ENCODE results near the gene CACNA1C.

The CACNA1C gene

GRCh38 chr12:2520722-2521246 is 468.0 kb downstream of the CACNA1C start:
- no peak for DNase-seq (ENCODE audit: low read depth in 2 of 2)

DNA sequence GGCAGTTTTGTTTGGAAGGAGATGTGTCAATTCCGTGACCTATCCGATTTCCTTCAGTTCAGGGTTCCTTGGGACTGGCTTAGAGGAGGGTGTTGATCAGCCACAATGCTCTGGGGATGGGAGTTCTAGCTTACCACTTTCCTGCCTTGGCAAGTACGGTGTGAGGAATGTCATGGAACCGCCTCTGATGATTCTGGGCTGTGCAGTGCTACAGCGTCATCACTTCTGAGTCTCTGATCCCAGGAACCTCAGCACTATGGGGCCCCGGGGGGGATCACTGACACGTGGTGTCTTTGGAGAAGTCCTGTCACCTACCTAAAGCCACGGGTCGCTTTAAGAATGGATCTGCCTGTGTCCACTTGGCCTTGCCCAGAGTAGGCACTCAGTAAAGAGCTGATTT is 470.5 kb downstream of the CACNA1C start:
- DNase-seq (ENCODE audit: low read depth in 2 of 2), result no peak

DNA sequence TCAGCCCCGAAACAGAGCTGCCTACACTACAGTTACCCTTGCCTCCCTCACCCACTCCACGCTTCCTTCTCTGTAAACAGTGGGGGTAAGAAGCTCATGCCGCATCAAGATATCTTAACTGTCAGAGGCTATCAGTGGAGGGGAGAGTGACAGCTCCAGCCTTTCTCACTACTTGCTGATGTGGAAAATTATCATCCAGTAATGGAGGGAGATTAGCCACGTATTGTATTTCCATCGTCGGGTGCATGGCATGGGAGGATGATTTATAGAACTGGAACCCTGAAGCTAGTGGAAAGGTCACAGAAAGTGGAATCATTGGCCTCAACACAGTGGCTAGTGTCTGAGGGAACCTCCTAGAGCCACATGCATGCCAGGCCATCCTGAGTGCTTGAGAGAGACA is 471.1 kb downstream of the CACNA1C start:
- DNase-seq (ENCODE audit: low read depth in 2 of 2), result no peak

GRCh38 chr12:2526371-2526770 is 473.6 kb downstream of the CACNA1C start:
- no peak for DNase-seq (ENCODE audit: low read depth in 2 of 2)

DNA sequence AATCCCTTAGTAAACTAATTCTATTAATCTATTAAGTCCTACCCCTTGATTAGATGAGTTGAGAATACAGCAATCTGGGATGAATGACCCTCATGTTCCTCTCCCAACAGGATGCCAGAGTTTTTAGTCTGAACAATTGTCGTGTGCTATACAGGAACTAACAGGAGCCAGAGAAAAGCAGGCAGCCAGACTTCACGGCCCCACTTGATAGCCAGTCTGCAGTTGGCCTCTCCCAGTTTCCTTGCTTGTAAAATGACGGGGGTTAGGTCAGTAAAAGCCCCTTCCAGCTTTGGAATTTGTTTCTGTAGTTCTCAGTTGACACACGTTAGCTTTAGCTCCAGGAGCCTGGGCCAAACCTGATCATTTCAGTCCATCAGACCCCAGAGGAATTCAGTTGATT is 475.2 kb downstream of the CACNA1C start:
- no peak for DNase-seq (ENCODE audit: low read depth in 2 of 2)

DNA sequence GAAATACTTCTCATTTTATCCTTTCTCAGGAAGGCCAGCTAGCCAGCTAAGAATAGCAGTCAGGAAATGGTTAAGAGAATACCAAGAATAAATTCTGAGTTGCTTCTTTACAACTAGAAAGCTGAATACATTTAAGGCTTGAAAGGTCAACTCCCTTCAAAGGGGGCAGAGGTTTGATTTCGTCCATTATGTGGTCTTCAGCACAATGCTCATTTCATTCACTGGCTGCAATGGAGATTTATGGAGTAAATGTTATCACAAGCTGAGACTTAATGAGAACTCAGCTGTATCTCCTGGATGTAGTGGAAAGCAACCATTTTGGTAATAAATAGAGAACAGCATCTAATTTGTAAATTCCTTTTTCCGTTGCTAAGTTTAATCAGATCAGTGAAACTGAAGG is 477.0 kb downstream of the CACNA1C start:
- DNase-seq (ENCODE audit: low read depth in 2 of 2), result no peak

DNA sequence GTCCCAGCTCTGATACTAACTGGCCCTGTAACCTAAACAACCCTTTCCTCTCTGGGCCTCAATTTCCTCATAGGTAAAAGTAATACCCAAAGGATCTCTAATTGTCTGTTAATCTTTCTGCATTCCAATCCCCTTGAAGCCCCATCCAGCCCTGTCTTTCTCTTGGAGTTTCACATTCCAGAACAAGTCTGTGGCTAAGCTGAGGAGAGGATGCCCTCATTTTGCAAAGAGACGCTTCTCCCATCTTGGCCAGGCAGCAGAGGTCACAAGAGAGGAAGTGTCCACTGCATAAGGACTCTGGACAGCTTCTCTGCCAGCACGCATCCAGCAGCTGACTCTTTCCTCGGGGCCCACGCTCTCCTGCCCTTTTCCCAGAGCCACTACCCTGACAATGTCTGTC is 478.6 kb downstream of the CACNA1C start:
- DNase-seq (ENCODE audit: low read depth in 2 of 2), result no peak

DNA sequence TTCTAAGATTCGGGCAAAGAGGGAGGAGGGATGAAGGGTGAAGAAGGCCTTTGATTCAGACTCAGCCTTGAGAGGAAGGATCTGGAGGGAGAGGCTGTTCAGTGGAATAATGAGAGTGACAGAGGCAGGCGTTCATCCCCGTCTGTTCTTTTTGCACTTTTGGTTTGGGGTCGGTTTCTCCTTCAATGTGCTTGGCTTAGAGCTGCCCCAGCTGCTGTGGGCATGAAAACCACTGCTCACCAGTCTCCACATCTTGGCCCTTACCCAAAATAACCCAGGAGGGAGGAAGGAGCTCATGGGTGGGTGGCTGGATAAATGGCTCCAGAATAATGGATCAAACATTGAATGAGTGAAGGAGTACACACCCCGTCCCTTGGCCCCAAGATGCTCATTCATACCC is 480.2 kb downstream of the CACNA1C start:
- DNase-seq (ENCODE audit: low read depth in 2 of 2), result no peak

DNA sequence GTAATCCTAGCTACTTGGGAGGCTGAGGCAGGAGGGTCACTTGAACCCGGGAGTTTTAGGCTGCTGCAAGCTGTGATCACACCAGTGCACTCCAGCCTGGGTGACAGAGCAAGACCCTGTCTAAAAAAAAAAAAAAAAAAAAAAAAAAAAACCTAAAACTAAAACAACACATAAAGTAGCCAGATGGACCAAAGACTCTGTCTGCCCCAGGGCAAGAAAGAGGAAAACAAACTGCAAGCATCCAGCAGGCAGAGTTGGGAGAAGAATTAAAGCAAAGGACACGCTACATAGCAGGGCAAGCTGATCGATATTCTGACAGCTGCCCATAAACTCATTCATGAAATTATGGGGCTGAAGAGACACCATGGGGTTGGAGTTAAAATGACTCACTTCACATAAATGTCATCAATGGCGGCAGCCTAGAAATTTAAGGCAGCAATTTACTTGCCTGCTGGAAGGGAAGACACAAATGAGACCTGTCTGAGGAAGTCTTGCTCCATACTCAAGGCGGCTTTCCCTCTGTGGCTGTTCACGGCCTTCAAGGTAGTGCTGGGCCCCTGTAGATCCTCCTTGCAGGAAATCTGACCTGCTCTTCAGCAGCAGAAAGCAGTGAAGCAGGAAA is 482.9 kb downstream of the CACNA1C start:
- DNase-seq (ENCODE audit: low read depth in 2 of 2), result no peak

- DNase-seq (ENCODE audit: low read depth in 2 of 2), result no peak
Measured at GRCh38 chr12:2536724-2537123, 483.9 kb downstream of the CACNA1C start.

- no peak for DNase-seq (ENCODE audit: low read depth in 2 of 2)
Measured at GRCh38 chr12:2537868-2538541, 485.2 kb downstream of the CACNA1C start.

DNA sequence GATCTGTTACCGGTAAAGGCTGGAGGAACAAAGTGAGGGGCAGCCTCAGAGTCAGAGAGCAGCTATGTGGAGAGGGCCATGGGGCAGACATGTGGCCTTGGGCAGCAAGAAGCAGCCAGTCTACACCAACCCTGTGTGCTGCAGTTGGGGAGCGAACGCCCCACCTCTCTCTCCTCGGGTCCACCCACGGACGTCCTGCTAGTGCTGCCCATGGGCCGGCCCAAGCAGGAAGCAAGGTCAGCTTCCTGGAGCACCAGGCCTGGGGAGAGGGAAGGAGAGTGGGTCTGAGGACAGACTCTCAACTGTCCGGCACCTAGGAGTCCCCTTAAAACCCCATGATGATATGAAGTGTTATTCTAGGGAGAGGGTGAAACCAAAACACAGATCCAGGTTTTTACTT is 487.2 kb downstream of the CACNA1C start:
- no peak for DNase-seq (ENCODE audit: low read depth in 2 of 2)

DNA sequence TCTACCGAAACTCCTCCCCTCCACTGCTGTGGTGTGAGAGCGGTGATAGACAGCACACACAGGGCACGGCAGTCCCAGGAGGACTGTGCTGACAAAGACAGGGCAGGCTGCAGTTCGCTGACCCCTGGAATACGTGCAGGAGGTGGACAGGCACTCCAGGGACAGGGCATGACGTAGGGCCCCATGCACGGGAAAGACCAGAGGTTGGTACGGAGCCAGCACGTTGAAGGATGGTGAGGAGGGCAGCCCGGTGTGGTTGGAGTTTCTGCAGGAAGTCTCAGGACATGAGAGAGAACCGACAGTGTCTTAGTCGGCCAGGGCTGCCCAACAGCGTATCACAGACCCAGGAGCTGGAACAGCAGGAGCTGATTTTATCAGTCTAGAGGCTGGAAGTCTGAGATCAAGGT is 487.8 kb downstream of the CACNA1C start:
- no peak for DNase-seq (ENCODE audit: low read depth in 2 of 2)

- DNase-seq (ENCODE audit: low read depth in 2 of 2), result no peak
Measured at GRCh38 chr12:2541631-2542204, 488.9 kb downstream of the CACNA1C start.

GRCh38 chr12:2543801-2544200 is 491.0 kb downstream of the CACNA1C start:
- DNase-seq (ENCODE audit: low read depth in 2 of 2), result no peak

DNA sequence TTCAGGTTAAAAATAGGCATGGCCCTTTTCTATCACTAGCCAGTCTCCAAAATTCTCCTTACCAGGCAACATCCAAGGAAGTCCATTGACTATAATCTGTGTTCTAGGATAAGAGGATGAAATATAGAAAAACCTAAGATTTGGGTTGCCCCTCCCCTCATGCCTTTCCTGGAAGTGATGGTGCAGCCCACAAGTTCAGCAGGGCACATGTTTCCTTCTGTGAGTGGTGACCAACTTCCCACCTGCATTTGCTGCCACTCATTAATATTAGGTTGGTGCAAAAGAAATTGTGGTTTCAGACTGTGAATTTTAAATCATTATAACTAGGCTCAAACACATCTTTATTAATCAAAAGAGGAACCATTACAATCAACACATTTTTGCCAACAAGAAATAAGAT is 491.4 kb downstream of the CACNA1C start:
- DNase-seq (ENCODE audit: low read depth in 2 of 2), result no peak

DNA sequence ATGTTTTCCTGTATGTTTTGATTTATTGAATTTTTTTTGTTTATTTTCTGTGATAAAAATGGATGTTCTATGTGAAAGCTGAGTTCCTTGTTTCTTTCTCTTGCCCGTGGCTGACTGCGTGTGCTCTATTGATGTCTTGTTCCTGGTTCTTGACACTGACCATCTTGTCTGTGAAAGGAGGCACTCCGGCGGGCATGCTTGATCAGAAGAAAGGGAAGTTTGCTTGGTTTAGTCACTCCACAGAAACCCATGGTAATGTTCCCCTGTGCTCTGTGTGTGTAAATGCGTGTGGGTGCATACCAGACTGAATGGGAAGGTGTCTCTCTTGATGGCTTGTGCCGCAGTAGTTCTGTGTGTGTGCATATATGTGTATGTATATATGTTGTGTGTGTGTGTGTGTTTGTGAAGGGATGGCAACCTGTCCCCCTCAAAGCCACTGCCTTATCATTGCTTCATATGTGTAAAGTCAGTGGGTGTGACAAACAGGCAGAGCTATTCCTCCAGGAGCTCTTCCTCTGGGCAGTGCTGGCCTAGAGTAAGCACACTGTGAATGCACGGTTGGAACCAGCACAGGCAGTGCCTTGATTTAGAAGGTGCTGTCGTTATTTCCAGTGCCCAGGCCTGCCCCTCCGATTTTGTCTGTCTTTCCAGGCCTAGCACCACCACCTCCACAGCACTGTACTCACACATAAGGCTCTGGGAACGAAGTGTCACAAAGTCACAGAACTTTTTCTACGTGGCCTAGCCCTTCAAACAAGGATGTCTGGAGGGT is 494.7 kb downstream of the CACNA1C start:
- no peak for DNase-seq (ENCODE audit: low read depth in 2 of 2)

GRCh38 chr12:2548081-2548480 is 495.3 kb downstream of the CACNA1C start:
- no peak for DNase-seq (ENCODE audit: low read depth in 2 of 2)

- no peak for DNase-seq (ENCODE audit: low read depth in 2 of 2)
Measured at GRCh38 chr12:2550561-2551411, 498.0 kb downstream of the CACNA1C start.

- DNase-seq (ENCODE audit: low read depth in 2 of 2), result no peak
Measured at GRCh38 chr12:2551412-2551900, 498.7 kb downstream of the CACNA1C start.

DNA sequence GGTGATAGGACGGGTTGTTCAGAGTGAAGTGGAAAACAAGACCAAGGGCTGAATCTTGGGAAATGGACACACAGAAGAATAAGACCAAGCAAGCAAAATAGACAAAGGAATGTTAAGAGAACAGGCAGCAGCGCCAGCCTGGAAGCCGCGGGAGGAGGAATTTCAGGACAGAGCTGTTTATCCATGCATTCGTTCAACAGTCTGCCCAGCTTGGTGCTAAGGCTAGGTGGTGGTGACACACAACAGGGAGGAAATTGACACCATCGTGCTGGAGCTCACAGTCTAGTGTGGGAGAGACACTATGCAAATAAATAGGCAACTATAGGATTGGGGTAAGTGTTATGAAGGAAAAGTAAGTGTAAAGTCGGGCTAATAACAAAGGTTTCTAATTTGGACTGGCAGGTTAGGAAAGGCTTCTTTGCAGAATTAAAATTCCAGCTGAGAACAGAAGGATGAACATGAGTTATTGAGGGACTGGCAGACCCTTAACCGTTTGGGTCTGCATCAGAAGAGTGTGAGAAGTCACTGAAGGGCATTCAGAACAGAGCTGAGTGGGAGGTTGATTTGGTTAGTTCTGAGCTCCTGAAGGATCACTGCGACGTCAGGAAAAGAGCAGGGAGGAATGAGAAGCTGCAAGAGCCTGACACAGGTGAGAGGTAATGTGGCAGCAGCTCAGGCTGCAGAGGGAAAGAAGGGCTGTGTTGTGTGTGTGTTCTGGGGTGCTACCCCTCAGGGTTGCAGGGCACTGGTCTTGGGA is 499.4 kb downstream of the CACNA1C start:
- DNase-seq (ENCODE audit: low read depth in 2 of 2), result no peak

Measured in stimulated activated CD8-positive, alpha-beta memory T cell treated with anti-CD3 and anti-CD28 coated beads, Interleukin-2, amount 100 ng/mL, for 1 hour (primary cell).